ENCODE data around the gene CDH4. TPM values are rescaled to one million over a fixed set of nuclear protein-coding genes. Genes with fewer than 3 reads are reported as not detected.

The CDH4 gene
- total RNA-seq, 4 donors from 2014 or later = 0.13 to 0.38 (median 0.21) TPM; not detected in 1

DNA sequence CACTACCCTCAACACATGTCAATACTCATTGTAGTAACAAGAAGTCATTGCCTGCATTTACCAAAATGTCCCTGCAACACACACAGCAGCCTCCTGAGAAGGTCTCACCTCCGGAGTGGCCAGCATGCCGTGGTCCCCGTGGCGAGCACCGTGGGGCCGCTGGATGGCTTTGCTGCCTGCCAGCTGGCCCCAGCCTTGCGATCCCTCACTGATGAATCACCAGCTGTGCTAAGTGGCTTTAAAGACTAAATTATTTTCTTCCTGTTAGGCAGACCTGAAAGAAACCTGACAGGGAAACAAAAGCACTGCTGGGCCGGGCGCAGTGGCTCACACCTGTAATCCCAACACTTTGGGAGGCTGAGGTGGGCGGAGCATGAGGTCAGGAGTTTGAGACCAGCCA, 306.7 kb downstream of the CDH4 start:
- TF ChIP-seq, protein P1, sequence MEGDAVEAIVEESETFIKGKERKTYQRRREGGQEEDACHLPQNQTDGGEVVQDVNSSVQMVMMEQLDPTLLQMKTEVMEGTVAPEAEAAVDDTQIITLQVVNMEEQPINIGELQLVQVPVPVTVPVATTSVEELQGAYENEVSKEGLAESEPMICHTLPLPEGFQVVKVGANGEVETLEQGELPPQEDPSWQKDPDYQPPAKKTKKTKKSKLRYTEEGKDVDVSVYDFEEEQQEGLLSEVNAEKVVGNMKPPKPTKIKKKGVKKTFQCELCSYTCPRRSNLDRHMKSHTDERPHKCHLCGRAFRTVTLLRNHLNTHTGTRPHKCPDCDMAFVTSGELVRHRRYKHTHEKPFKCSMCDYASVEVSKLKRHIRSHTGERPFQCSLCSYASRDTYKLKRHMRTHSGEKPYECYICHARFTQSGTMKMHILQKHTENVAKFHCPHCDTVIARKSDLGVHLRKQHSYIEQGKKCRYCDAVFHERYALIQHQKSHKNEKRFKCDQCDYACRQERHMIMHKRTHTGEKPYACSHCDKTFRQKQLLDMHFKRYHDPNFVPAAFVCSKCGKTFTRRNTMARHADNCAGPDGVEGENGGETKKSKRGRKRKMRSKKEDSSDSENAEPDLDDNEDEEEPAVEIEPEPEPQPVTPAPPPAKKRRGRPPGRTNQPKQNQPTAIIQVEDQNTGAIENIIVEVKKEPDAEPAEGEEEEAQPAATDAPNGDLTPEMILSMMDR (IDR thresholded peaks at IDR 0.05) = no peak
- TF ChIP-seq POLR2A (IDR thresholded peaks at IDR 0.05) = no peak
- Histone ChIP-seq H3K27me3 (peaks cover 0 to 23% (median 0%) of the 10 kb centered on the region in 4 donors), H3K4me3 (no peak overlapping the region), H3K27ac (no peak overlapping the region), H3K36me3 (no peaks in the 10 kb centered on the region), H3K9me3 (no peaks in the 10 kb centered on the region), H3K4me1 (peaks cover 0 to 5% (median 0%) of the 10 kb centered on the region in 3 donors)
- DNase-seq = no peak
- intact Hi-C loops (cut with DNase I) = no loop called here
- 48 to 85% methylated on average over 4 to 6 of the region's 10 CpGs for WGBS, 2 donors

DNA sequence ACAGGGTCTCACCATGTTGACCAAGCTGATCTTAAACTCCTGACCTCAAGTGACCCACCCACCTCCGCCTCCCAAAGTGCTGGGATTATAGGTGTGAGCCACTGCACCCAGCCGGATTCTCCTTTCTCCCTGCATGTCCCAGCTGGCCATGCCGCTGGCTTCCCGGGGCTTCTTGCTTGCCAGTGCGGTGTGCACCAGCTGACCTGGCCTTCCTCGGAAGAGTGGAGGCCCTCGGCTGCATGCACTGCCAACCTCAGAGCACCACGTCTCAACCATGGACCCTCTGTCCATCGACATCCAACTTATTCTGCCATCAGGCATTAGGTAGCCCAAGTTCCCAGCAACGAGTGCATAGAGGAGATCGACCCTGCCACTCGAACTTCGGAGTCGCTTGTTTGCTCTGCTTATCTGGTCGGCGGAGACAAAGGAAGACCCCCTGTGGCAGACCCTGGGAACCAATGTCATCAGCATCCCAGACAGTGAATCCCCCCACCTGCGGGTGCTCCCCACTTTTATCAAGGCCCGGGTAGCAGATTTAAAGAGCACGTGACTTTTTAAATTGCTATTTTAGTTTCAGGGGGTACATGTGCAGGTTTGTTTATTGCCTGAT, 307.8 kb downstream of the CDH4 start:
- TF ChIP-seq POLR2A (IDR thresholded peaks at IDR 0.05) = no peak
- TF ChIP-seq, protein P1 (IDR thresholded peaks at IDR 0.05) = no peak
- intact Hi-C loops (cut with DNase I) = no loop called here
- WGBS, 2 donors = 55 to 62% methylated on average over 8 to 10 of the region's 19 CpGs
- peaks cover 0 to 5% (median 0%) of the 10 kb centered on the region in 3 donors for H3K4me1 ChIP-seq
- no peaks in the 10 kb centered on the region for H3K36me3 ChIP-seq
- peaks cover 0 to 19% (median 0%) of the 10 kb centered on the region in 4 donors for H3K27me3 ChIP-seq
- no peaks in the 10 kb centered on the region for H3K9me3 ChIP-seq
- no peak overlapping the region for H3K27ac ChIP-seq
- H3K4me3 ChIP-seq = no peak overlapping the region
- DNase-seq = no peak

- H3K36me3 ChIP-seq = no peaks in the 10 kb centered on the region
- TF ChIP-seq POLR2A (IDR thresholded peaks at IDR 0.05) = no peak
- TF ChIP-seq, protein P1 (IDR thresholded peaks at IDR 0.05) = peak in 1 of 6 experiments; percentile 30
- H3K4me1 ChIP-seq = peaks cover 0 to 5% (median 0%) of the 10 kb centered on the region in 3 donors
- no peak overlapping the region for H3K27ac ChIP-seq
- WGBS, 2 donors = 34 to 37% methylated on average over 4 to 5 of the region's 15 CpGs
- H3K4me3 ChIP-seq = no peak overlapping the region
- DNase-seq = no peak
- no peaks in the 10 kb centered on the region for H3K9me3 ChIP-seq
- intact Hi-C loops (cut with DNase I) = no loop called here
- peaks cover 0 to 19% (median 0%) of the 10 kb centered on the region in 4 donors for H3K27me3 ChIP-seq
Observed at GRCh38 chr20:61560361-61560853, 308.3 kb downstream of the CDH4 start.

DNA sequence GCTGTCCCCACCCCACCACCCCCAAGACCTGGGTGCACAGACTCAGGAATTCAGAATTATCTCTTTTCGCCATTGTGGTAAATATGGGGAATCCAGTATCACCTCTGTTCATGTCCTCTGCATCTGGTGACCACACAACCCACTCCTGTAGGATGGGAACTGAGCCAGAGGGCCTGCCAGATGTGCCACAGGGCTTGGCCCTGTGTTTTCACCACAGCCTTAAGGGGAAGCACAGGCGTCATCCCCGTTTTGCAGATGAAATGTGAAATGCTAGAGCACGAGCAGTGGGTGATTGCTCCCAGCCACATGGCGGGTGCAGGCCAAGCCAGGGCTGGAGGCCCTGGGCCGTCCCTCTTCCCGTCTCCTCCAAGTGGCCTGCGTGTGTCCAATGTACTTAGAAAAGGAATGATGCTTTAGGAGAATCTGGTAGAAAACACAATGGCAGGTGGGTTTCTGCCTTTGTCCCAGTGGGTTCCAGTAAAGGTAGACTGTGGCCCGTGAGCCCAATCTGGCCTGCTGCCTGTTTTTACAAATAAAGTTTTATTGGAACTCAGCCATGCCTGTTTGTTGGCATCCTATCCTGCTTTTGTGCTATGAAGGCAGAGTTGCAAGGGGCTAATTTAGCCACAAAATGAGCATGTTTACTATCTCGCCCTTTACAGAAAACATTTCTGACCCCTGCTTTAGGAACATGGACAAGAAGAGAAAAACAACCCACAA, 309.2 kb downstream of the CDH4 start:
- TF ChIP-seq, protein P1 (IDR thresholded peaks at IDR 0.05) = no peak
- no peak for TF ChIP-seq POLR2A (IDR thresholded peaks at IDR 0.05)
- WGBS, 2 donors = 72 to 81% methylated on average over 8 of the region's 10 CpGs

GRCh38 chr20:61562491-61562890, 310.4 kb downstream of the CDH4 start:
- Histone ChIP-seq H3K36me3 (no peaks in the 10 kb centered on the region), H3K27me3 (peaks cover 0 to 15% (median 0%) of the 10 kb centered on the region in 4 donors), H3K4me3 (no peak overlapping the region), H3K4me1 (peaks cover 0 to 5% (median 0%) of the 10 kb centered on the region in 3 donors), H3K27ac (no peak overlapping the region), H3K9me3 (no peaks in the 10 kb centered on the region)
- WGBS, 2 donors = 76 to 82% methylated on average over 3 to 8 of the region's 8 CpGs
- DNase-seq = no peak
- intact Hi-C loops (cut with DNase I) = no loop called here
- TF ChIP-seq, protein P1 (IDR thresholded peaks at IDR 0.05) = no peak
- TF ChIP-seq POLR2A (IDR thresholded peaks at IDR 0.05) = no peak

More for the DNA sequence above, 309.2 kb downstream of the CDH4 start:
- H3K4me1 ChIP-seq = peaks cover 0 to 5% (median 0%) of the 10 kb centered on the region in 3 donors
- H3K27ac ChIP-seq = no peak overlapping the region
- no peak for DNase-seq
- intact Hi-C loops (cut with DNase I) = no loop called here
- no peak overlapping the region for H3K4me3 ChIP-seq
- no peaks in the 10 kb centered on the region for H3K36me3 ChIP-seq
- H3K27me3 ChIP-seq = peaks cover 0 to 19% (median 0%) of the 10 kb centered on the region in 4 donors
- H3K9me3 ChIP-seq = no peaks in the 10 kb centered on the region
